Stimulated activated CD8-positive, alpha-beta memory T cell treated with anti-CD3 and anti-CD28 coated beads, Interleukin-7, amount 100 ng/mL, for 1 hour (primary cell): ENCODE results near the gene IGF1R.

ENCODE experiments used
- DNase-seq, 2 donors: peaks; one replicate each; pipeline ENCODE4 v3.0.0-alpha.2; 2020; ENCODE audit warnings: low read depth in 2 of 2

Gene IGF1R

GRCh38 chr15:98909968-98910885 is 261.9 kb downstream of the IGF1R start:
- DNase-seq, result no peak

GRCh38 chr15:98914626-98915025 is 266.3 kb downstream of the IGF1R start:
- no peak for DNase-seq

- no peak for DNase-seq
These were observed 268.5 kb downstream of the IGF1R start for GRCh38 chr15:98916826-98917225.

GRCh38 chr15:98917417-98917816 is 269.1 kb downstream of the IGF1R start:
- no peak for DNase-seq

GRCh38 chr15:98920091-98920880 is 271.9 kb downstream of the IGF1R start:
- no peak for DNase-seq

GRCh38 chr15:98923171-98923570 is 274.8 kb downstream of the IGF1R start:
- DNase-seq, result no peak

GRCh38 chr15:98923579-98923978 is 275.2 kb downstream of the IGF1R start:
- no peak for DNase-seq

- DNase-seq, result no peak
These were observed 276.2 kb downstream of the IGF1R start for GRCh38 chr15:98924401-98925049.

- no peak for DNase-seq
These were observed 277.9 kb downstream of the IGF1R start for GRCh38 chr15:98926236-98926635.

GRCh38 chr15:98927022-98927421 is 278.7 kb downstream of the IGF1R start:
- no peak for DNase-seq

GRCh38 chr15:98927996-98928395 is 279.7 kb downstream of the IGF1R start:
- no peak for DNase-seq

GRCh38 chr15:98930576-98930975 is 282.2 kb downstream of the IGF1R start:
- no peak for DNase-seq

- DNase-seq, result no peak
These were observed 282.7 kb downstream of the IGF1R start for GRCh38 chr15:98931004-98931403.

GRCh38 chr15:98933406-98933805 is 285.1 kb downstream of the IGF1R start:
- no peak for DNase-seq

GRCh38 chr15:98935736-98936135 is 287.4 kb downstream of the IGF1R start:
- no peak for DNase-seq

GRCh38 chr15:98937413-98938104 is 289.2 kb downstream of the IGF1R start:
- DNase-seq, result no peak

GRCh38 chr15:98938105-98938417 is 289.7 kb downstream of the IGF1R start:
- no peak for DNase-seq

- DNase-seq, result no peak
These were observed 290.5 kb downstream of the IGF1R start for GRCh38 chr15:98938799-98939198.

- no peak for DNase-seq
These were observed 291.2 kb downstream of the IGF1R start for GRCh38 chr15:98939311-98940080.

- no peak for DNase-seq
These were observed 293.4 kb downstream of the IGF1R start for GRCh38 chr15:98941595-98942255.

- no peak for DNase-seq
These were observed 294.1 kb downstream of the IGF1R start for GRCh38 chr15:98942431-98942830.
